HCEC 1CT (cell line): ENCODE data around the gene ANGEL2.
"Not testable (repeated sequence)": the region's sequence is repeated elsewhere in the genome, so short reads cannot be mapped to it uniquely, and the experiment has no call there.

Experiments used
- DNase-seq: peaks from one replicate; pipeline ENCODE4 v3.0.0-alpha.2; 2017

ANGEL2 gene

GRCh38 chr1:213017447-213018273 is 2.0 kb upstream of the ANGEL2 start:
- peak; percentile 12 for DNase-seq

GRCh38 chr1:213014642-213015041 is 1.0 kb downstream of the ANGEL2 start:
- no peak for DNase-seq

GRCh38 chr1:213008564-213008963 is 7.1 kb downstream of the ANGEL2 start:
- DNase-seq = no peak

- DNase-seq = no peak
Measured at GRCh38 chr1:213003256-213003655, 12.4 kb downstream of the ANGEL2 start.

DNA sequence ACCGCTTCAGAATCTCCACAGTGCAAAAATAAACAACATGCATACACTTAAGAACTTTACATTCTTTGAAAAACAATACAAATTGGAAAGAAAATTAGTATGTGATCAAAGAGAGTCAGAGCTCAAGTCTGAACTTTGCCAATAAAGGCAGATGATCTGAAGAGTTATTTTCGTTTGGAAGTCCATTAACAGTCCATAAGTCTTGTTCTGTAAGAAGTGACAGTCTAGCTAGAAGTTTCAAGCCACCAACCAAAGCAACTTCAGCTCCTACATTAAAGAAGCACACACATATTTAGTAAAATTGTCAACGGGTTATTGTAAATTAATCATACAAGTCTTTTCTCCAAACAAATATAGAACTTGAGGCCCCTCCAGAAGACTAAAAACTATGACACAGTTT is 20.7 kb downstream of the ANGEL2 start:
- DNase-seq = no peak

DNA sequence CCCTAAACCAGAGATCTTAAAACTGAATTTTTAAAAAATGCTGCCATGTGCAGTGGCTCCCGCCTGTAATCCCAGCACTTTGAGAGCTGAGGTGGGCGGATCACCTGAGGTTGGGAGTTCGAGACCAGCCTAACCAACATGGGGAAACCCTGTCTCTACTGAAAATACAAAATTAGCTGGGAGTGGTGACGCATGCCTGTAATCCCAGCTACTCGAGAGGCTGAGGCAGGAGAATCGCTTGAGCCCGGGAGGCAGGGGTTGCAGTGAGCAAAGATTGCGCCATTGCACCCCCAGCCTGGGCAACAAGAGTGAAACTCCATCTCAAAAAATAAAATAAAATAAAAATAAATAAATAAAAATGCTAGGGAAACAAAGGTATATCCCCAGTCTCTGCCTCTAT is 21.7 kb downstream of the ANGEL2 start:
- DNase-seq = not testable (repeated sequence)

- DNase-seq = no peak
Measured at GRCh38 chr1:212990276-212990675, 25.4 kb downstream of the ANGEL2 start.

DNA sequence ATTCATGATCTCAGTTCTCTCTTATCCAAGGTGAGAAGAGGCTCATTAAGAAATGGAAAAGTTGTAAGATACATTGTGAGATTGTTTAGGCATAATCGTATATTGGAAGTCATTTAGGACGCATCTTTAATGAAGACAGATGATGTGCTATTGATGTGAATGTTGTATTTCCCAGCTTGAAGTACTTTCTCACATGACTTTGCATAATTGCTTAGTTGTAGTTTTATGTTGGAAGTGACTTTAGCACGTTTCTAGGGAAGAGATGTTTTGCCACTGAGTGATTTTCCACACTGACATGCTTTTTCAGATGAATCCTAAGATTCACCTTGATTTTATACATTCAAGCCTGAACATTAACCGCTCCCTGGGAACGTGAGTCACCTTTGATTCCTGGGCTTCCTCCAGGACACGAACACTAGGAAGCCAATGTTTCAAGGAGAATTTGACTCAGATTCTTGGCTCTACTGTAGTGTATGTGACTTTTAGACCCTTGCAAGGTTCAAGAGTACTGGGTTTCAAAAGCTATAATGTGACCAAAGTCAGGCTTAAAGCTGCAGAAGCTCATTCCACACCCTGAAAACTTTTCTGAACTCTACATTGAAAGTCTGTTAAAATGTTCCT is 27.9 kb downstream of the ANGEL2 start:
- DNase-seq = no peak

- no peak for DNase-seq
Measured at GRCh38 chr1:212986551-212986950, 29.1 kb downstream of the ANGEL2 start.

GRCh38 chr1:212984522-212985291 is 31.0 kb downstream of the ANGEL2 start:
- no peak for DNase-seq

DNA sequence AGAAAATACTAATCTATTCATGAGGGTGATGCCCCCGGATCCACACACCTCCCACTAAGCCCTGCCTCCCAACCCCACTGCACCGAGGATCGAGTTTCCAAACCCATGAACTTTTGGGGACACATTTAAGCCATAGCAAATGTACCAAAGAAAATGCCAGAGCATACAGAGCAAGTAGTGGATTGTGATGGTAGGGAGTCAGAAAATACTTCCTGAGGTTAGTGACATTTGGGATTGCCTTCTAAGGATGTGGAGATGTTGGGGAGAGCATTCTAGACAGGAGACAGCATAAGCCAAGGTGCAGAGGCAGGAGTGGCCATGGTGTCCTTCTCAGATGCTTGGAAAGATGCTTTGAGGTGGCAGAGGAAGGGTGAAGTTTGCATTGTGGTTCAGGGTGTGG is 32.2 kb downstream of the ANGEL2 start:
- DNase-seq = no peak

GRCh38 chr1:212982430-212983152 is 33.1 kb downstream of the ANGEL2 start:
- DNase-seq = no peak

DNA sequence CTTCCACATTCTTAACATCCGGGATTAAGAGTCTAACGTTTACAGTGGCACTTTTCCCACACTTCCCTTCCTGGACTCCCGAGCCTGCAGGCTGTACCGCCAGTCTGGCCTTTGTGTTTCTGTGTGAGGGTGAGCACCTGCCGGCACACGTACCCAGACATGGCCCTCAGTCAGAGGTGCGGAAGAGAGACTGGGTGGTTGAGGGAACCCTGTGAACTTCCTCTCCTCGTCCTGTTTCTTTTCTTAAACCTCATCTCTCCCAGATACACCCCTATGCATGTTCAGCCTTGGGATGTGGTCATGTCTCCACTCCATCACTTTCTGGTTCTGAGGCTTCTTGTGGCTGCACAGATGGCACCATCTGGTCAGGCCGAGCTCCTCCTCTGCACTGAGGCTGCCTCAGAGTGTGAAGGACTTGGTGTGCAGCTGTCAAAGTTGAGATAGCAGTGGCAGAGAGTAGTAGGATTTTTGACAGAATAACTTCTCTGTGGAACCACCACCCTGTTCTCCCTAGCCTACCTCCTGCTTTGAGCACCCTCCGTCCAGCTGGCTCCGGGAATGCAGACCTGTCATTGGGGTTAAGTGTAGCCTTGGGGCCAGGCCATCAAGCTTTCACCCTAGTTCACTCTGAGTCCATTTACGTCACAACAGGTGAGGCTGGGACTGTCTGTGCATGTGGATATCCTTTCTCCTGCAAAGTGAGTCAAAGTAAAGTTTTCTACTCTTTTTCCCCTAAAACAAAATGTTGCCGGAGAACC is 33.9 kb downstream of the ANGEL2 start:
- DNase-seq = no peak

DNA sequence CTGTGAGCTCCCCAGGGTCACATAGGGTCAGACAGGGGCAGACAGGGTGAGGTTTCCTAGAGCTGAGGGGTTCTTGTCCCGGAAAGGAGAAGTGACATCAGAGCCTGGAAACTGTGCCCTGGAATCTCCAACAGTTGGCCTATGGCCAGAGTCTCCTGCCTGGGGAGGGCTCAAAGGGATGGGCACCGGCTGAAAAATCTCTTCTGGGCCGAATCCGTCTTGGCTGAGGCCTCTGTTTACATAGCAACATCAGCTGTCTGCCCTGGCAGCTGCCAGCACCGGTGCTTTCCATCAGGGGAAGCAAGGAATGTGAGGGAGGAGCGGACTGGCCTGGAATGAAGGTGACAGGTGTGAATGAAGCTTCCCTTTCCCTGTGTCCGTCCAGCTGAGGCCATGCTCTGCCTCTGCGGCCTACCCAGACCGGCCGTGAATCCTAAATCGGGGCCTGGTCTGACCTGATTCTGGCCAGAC is 34.6 kb downstream of the ANGEL2 start:
- no peak for DNase-seq

- peak; percentile 15 for DNase-seq
Measured at GRCh38 chr1:212980123-212980785, 35.4 kb downstream of the ANGEL2 start.

DNA sequence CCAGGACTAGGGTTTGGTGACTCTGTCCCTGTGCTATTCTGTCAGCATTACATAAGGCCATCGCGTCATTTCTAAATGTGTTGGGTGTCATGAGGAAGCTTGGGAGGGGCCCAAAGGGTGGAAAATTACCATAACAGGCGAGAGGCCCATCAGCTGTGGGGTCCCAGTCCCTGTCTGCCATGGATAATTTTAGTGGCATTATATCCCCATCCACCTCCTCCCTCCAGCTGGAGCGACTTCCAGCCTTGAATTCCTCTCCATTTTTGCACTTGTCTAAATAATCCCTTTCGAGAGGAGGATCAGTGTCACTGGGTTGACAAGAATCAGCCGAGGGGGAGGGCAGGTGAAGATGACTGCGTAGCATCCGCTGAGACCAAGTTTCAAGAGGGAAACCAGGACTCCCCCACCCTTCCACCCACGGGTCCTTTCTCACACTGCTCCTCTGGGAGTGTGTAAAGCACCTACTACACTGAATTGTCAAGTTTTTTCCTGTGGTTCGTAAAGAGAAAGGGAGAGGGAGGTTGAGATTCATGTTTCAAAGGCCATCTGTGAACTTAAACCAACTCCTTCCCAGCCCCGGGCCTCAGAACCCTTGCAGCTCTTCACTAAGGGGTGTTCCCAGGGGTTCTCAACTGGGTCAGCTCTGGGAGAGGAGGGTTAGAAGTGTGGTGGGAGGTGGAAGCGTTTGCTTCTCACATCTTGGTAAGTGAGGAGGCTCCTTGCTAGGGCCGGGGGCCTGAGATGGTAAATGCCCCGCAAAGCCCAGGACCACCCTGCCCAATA is 36.1 kb downstream of the ANGEL2 start:
- no peak for DNase-seq

GRCh38 chr1:212977781-212978645 is 37.7 kb downstream of the ANGEL2 start:
- no peak for DNase-seq

GRCh38 chr1:212976586-212976985 is 39.1 kb downstream of the ANGEL2 start:
- DNase-seq = no peak

DNA sequence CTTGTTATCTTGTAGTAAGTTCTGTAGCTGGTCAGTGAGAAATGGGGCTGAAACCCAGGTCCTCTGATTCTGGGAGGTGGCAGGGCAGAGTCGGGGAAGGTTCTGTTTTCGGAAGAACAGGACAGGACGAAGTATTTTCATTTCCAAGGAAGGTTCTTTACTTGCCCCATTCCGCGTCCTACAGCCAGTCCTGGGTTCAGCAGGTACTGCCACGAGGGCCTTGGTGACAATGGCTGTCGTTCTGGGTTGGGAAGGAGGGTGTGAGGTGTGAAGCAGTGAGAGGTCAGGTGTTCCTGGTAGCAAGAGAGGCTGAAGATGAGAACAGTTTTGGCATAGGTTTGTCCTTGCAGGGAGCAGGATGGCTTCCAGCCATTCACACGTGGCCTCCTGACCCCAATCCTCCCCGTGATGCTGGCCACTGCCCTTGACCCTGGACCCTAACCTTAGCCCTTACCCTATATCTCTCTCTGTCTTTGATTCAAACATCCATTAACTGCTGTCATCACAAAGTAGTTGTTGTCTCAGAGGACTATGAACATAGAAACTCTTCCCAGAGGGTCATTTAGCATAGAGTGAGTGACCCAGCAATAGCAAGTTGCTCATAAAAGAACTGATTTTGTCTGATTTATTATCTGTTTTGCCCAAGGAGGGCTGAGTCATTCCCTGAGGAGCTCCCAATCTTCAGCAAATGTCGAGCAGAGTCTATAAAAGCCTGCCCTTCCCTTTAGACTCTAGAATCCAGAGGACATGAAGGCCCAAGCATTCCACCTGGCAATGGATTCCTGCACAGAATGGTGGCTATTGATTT is 40.4 kb downstream of the ANGEL2 start:
- DNase-seq = no peak
